Measurements from ENCODE around the gene SPAG6.

SPAG6 gene

DNA sequence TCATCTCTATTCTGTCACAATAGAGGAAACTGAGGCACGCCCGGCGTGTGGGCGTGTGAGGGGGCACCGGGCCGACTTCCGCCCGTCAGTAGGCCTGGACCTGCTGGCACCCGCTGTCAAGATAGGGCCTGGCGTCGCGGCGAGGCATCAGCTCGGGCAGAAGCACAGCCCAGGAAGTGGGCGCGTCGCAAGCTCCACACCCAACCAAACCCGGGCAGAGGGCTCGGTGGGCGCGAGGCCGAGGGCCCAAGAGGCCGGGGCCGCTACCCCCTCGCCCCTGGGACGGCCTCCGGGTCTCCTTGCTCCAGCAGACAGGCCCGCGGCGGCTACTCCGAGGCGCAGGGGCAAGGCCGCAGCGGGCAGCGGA lies 91.2 kb downstream of the SPAG6 start:
- no peaks in the 10 kb centered on the region for H3K9me3 ChIP-seq
- peak overlapping the region; percentile 89 for H3K4me3 ChIP-seq (ENCODE audit: low read depth, low read length)
- H3K36me3 ChIP-seq = no peaks in the 10 kb centered on the region
- DNase-seq = no peak
- TF ChIP-seq, protein P1, sequence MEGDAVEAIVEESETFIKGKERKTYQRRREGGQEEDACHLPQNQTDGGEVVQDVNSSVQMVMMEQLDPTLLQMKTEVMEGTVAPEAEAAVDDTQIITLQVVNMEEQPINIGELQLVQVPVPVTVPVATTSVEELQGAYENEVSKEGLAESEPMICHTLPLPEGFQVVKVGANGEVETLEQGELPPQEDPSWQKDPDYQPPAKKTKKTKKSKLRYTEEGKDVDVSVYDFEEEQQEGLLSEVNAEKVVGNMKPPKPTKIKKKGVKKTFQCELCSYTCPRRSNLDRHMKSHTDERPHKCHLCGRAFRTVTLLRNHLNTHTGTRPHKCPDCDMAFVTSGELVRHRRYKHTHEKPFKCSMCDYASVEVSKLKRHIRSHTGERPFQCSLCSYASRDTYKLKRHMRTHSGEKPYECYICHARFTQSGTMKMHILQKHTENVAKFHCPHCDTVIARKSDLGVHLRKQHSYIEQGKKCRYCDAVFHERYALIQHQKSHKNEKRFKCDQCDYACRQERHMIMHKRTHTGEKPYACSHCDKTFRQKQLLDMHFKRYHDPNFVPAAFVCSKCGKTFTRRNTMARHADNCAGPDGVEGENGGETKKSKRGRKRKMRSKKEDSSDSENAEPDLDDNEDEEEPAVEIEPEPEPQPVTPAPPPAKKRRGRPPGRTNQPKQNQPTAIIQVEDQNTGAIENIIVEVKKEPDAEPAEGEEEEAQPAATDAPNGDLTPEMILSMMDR (IDR thresholded peaks at IDR 0.05; ENCODE audit: low read depth, low read length) = no peak
- H3K4me1 ChIP-seq = peaks cover 17% of the 10 kb centered on the region
- no peaks in the 10 kb centered on the region for H3K27me3 ChIP-seq

GRCh38 chr10:22436893-22437619 lies 91.8 kb downstream of the SPAG6 start:
- peak; percentile 87 for DNase-seq
- no peaks in the 10 kb centered on the region for H3K36me3 ChIP-seq
- no peaks in the 10 kb centered on the region for H3K27me3 ChIP-seq
- peaks cover 21% of the 10 kb centered on the region for H3K4me1 ChIP-seq
- TF ChIP-seq, protein P1 (IDR thresholded peaks at IDR 0.05; ENCODE audit: low read depth, low read length) = no peak
- H3K9me3 ChIP-seq = no peaks in the 10 kb centered on the region
- H3K4me3 ChIP-seq (ENCODE audit: low read depth, low read length) = peak overlapping the region; percentile 89

DNA sequence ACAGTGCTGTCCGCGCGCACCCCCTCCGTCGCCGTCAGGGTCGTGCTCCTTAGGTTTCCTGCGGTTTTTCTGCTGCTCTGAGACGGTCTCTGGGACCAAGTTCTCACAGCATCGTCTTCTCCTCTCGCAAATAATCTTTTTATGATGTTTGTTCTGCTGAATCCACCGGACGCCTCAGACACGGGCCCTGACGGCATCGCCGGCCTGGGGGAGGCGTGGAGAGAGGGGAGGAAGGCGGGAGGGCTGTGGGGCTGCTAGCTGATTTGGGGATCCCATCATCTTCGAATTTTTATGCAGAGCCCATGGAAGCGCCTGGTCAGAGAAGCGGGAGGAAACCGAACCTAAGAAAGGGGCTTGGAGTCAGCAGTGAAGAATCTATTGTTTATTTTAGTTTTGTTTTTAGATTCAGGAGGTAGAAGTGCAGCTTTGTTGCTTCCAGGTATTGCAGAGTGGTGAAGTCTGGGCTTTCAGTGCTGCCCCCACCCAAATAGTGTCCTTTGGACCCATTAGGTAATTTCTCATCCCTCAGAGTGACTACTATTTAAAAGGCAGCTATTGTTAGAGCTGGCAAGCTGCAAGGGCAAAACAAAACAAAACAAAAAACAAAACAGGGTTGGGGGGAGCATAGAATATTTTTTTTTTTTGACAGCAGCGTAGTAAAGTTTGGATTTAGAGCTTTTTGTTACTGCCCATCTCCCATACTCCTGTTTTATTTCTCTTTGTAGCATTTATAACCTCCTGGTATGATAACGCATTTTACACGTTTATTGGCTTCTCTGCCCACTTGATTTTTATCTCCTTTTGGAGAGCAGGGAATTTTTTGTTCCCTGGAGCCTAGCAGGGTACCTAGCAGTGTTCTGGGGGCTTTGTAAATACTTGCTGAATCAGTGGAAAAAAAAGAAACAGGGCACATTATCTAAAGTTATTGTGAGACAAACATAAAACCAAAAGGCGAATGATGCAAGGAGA lies 92.6 kb downstream of the SPAG6 start:
- no peak for DNase-seq
- Histone ChIP-seq H3K4me1 (peaks cover 28% of the 10 kb centered on the region), H3K4me3 (ENCODE audit: low read depth, low read length) (peak overlapping the region; percentile 89), H3K27me3 (no peaks in the 10 kb centered on the region), H3K36me3 (no peaks in the 10 kb centered on the region), H3K9me3 (no peaks in the 10 kb centered on the region)
- TF ChIP-seq, protein P1 (IDR thresholded peaks at IDR 0.05; ENCODE audit: low read depth, low read length) = no peak

GRCh38 chr10:22438711-22439110 lies 93.4 kb downstream of the SPAG6 start:
- TF ChIP-seq, protein P1 (IDR thresholded peaks at IDR 0.05; ENCODE audit: low read depth, low read length) = no peak
- DNase-seq = no peak
- H3K27me3 ChIP-seq = no peaks in the 10 kb centered on the region
- no peaks in the 10 kb centered on the region for H3K9me3 ChIP-seq
- peak overlapping the region; percentile 89 for H3K4me3 ChIP-seq (ENCODE audit: low read depth, low read length)
- H3K4me1 ChIP-seq = peaks cover 36% of the 10 kb centered on the region
- no peaks in the 10 kb centered on the region for H3K36me3 ChIP-seq

DNA sequence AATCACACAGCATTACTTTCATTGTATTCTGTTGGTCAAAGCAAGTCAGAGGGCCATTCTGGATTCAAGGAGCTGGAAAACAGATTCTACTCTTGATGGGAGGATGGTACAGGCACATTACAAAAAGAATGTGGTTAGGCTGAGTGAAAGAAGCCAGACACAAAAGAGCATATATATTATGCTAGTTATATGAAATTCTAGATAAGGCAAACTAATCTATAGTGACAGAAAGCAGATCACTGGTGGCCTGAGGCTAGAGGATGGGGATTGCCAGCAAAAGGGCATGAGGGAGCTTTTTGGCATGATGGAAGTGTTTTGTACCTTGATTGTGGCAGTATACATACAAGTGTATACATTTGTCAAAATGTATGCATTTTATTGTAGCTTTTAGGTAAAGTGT lies 96.8 kb downstream of the SPAG6 start:
- Histone ChIP-seq H3K9me3 (no peaks in the 10 kb centered on the region), H3K4me1 (peaks cover 37% of the 10 kb centered on the region), H3K27me3 (no peaks in the 10 kb centered on the region), H3K4me3 (ENCODE audit: low read depth, low read length) (no peak overlapping the region), H3K36me3 (no peaks in the 10 kb centered on the region)
- TF ChIP-seq, protein P1 (IDR thresholded peaks at IDR 0.05; ENCODE audit: low read depth, low read length) = no peak
- peak; percentile 84 for DNase-seq
